Kidney epithelial cell (primary cell): ENCODE results near the gene ZNF521. TPM values are rescaled to one million over a fixed set of nuclear protein-coding genes. Genes with fewer than 3 reads are reported as not detected.

Source experiments
- DNase-seq: peaks from one replicate; pipeline ENCODE4 v3.0.0-alpha.2; 2010; ENCODE audit warnings: low read depth
- H3K27me3 ChIP-seq: 2 replicates; pipeline ENCODE4 v1.6.0; 2011; ENCODE audit warnings: low read length; ENCODE audit not compliant: control insufficient read depth, insufficient read depth
- H3K36me3 ChIP-seq: 2 replicates; pipeline ENCODE4 v1.5.1; 2011; ENCODE audit warnings: low read length; ENCODE audit not compliant: control insufficient read depth, insufficient read depth
- H3K4me3 ChIP-seq: 2 replicates; pipeline ENCODE4 v1.5.1; 2011; ENCODE audit warnings: low read depth, mild to moderate bottlenecking, control low read depth, low read length
- total RNA-seq: library from RNA; depleted of rRNA; stranded (reverse); fragments of >200 nt; gene quantifications from 2 replicates; pipeline ENCODE4 v1.2.3, GENCODE V29; 2015
- TF ChIP-seq, protein P1 (sequence below): IDR thresholded peaks from 2 replicates; pipeline ENCODE4 v1.5.1; 2011; ENCODE audit warnings: mild to moderate bottlenecking, moderate library complexity, low read length, control low read depth, inconsistent platforms; ENCODE audit not compliant: insufficient read depth, poor library complexity, severe bottlenecking

Gene ZNF521
- total RNA-seq, 1 donor from 2014 or later: 6.0 TPM

DNA sequence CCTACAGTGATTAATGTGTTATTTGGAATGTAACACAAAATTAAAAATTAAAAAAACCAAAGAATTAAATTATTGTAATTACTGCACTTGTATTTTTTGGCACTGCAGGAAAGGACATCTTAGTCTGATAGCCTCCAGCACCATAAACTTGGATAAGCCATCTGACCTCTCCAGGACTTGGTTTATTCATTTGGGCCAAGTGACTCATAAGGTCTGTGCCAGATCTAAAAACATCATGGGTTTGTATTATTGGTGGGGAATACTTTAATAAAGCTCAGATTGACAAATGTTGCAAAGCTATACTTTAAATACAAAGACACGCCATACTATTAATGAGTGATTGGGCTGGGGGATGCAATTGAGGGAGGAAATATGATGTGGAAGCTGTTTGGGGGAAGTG, 225.2 kb downstream of the ZNF521 start:
- TF ChIP-seq, protein P1, sequence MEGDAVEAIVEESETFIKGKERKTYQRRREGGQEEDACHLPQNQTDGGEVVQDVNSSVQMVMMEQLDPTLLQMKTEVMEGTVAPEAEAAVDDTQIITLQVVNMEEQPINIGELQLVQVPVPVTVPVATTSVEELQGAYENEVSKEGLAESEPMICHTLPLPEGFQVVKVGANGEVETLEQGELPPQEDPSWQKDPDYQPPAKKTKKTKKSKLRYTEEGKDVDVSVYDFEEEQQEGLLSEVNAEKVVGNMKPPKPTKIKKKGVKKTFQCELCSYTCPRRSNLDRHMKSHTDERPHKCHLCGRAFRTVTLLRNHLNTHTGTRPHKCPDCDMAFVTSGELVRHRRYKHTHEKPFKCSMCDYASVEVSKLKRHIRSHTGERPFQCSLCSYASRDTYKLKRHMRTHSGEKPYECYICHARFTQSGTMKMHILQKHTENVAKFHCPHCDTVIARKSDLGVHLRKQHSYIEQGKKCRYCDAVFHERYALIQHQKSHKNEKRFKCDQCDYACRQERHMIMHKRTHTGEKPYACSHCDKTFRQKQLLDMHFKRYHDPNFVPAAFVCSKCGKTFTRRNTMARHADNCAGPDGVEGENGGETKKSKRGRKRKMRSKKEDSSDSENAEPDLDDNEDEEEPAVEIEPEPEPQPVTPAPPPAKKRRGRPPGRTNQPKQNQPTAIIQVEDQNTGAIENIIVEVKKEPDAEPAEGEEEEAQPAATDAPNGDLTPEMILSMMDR: no peak

DNA sequence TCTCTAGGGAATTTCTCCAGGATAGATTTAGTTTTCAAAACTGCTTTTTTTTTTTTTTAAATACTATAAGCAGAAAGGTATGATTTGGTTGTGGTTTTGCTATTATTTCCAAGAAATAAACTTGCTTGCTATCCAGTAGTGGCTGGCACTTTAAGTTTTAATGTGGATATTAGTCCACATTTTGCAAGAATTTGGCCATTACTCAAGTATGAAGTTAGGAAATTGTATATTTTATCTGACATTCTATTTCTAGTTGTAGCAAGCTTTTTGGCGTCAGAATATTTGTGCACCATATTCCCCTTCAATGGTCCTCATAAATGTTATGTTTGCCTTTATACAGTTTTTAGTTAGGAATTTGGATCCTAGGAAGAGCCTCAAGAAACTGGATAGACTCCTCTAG, 226.3 kb downstream of the ZNF521 start:
- no peak overlapping the region for H3K4me3 ChIP-seq
- no peak for DNase-seq
- TF ChIP-seq, protein P1: no peak
- H3K27me3 ChIP-seq: no peaks in the 10 kb centered on the region
- H3K36me3 ChIP-seq: no peaks in the 10 kb centered on the region

More for the DNA sequence above, 225.2 kb downstream of the ZNF521 start:
- no peaks in the 10 kb centered on the region for H3K27me3 ChIP-seq
- no peaks in the 10 kb centered on the region for H3K36me3 ChIP-seq
- DNase-seq: no peak
- no peak overlapping the region for H3K4me3 ChIP-seq

DNA sequence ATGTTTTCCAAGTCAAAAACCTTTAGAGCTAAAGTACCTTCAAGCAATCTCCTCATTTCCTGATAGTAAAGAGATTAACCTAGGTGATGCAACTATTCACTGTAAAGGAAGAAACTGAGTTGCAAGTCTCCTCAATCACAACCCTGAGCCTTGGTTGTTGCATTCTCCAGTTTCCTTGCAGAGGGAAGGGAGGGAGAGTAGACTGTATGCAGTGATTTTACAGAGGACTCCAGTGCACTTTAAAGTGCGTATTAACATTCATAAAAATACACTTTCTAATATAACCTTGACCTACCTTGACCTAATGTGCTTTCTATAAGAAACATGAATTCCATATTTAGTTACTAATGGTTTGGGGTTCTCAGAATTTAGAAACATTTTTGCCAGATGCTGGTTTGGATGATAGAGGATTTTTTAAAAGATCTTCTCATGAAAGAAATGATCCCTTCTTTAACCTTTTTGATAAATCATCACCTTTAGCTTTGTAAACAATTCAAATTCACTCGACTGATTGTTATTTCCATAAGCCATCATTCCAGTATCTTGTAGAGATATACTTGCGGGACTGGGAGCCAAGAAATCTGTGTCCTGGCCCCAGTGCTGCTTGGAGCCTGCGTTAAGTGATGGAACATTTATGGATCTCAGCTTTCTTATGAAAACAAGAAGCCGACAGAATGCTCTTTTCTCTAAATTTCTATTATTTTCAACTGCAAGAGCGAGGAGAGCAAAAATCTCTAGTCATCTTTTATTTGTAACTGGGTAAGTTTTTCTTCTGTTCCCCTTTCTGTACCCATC, 228.3 kb downstream of the ZNF521 start:
- H3K4me3 ChIP-seq: no peak overlapping the region
- H3K36me3 ChIP-seq: no peaks in the 10 kb centered on the region
- TF ChIP-seq, protein P1: no peak
- H3K27me3 ChIP-seq: no peaks in the 10 kb centered on the region
- no peak for DNase-seq

DNA sequence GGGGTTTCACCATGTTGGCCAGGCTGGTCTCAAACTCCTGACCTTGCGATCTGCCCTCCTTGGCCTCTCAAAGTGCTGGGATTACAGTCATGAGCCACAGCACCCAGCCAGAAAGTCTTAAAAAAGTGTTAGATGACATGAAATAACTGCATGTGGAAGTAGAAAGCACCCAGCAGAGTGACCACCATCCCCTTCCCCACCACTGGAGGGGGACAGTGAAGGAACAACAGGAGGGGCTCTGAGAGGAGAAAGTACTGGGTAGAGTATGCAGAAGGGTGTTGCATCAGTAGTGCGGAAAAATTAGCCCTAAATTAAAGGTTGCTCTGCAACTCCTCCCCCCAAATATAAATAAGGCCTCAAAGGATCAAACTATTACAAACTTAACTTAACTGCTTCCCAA, 230.5 kb downstream of the ZNF521 start:
- no peak overlapping the region for H3K4me3 ChIP-seq
- TF ChIP-seq, protein P1: no peak
- no peak for DNase-seq

DNA sequence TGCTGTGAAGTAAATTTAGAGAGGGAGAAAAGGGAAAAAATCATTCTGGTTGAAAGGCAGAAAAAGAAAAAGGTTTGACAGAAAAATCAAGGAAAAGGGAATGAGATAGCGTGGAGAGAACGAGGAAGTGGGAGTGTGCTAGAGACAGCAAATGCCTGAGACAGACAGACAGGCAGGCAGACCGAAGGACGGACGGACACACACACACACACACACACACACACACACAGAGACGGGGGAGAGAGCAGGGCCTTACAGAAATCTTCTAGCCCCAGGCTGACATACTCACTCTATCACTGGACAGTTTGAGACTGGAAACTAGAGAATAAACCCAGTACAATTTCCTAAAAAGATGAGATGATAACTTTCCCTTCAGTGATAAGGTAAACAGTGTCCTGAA, 238.4 kb downstream of the ZNF521 start:
- H3K27me3 ChIP-seq: no peaks in the 10 kb centered on the region
- no peak for DNase-seq
- TF ChIP-seq, protein P1: no peak
- H3K4me3 ChIP-seq: no peak overlapping the region
- H3K36me3 ChIP-seq: no peaks in the 10 kb centered on the region

More for the DNA sequence above, 230.5 kb downstream of the ZNF521 start:
- Histone ChIP-seq H3K27me3 (no peaks in the 10 kb centered on the region), H3K36me3 (no peaks in the 10 kb centered on the region)
